Fibroblast of lung (primary cell): Measurements from ENCODE around the gene APOH. TPM values are rescaled to one million over a fixed set of nuclear protein-coding genes. Genes with fewer than 3 reads are reported as not detected.

ENCODE experiments used
- DNase-seq, 2 donors: peaks; one replicate each; pipeline versions ENCODE4 v3.0.0 to v3.0.0-alpha.2; 2010; ENCODE audit warnings: low read depth in 2 of 2
- H2AFZ ChIP-seq: 2 replicates; pipeline ENCODE4 v1.5.1; 2012; ENCODE audit warnings: low read length, control low read depth, inconsistent platforms
- H3K27ac ChIP-seq: 2 replicates; pipeline ENCODE4 v1.5.1; 2011; ENCODE audit warnings: low read length, control low read depth; ENCODE audit not compliant: insufficient read depth
- H3K27me3 ChIP-seq: 2 replicates; pipeline ENCODE4 v1.5.1; 2011; ENCODE audit warnings: mild to moderate bottlenecking, low read length; ENCODE audit not compliant: control insufficient read depth, insufficient read depth
- H3K36me3 ChIP-seq: 2 replicates; pipeline ENCODE4 v1.5.1; 2011; ENCODE audit warnings: low read length; ENCODE audit not compliant: control insufficient read depth, insufficient read depth
- H3K4me1 ChIP-seq: 2 replicates; pipeline ENCODE4 v1.5.1; 2011; ENCODE audit warnings: low read length; ENCODE audit not compliant: control insufficient read depth, insufficient read depth; ENCODE audit errors: extremely low read depth
- H3K4me2 ChIP-seq: 2 replicates; pipeline ENCODE4 v1.5.1; 2011; ENCODE audit warnings: low read length, control low read depth; ENCODE audit not compliant: insufficient read depth; ENCODE audit errors: extremely low read depth
- H3K4me3 ChIP-seq, 4 experiments: fragments of 200-600 bp in 1 of 4; sonication (generic) in 1 of 4; replicated peaks in 1 of 4; 2 replicates each; pipeline ENCODE4 v1.5.1; 2011 to 2016; ENCODE audit warnings: low read length in 4 of 4, low read depth in 3 of 4, mild to moderate bottlenecking in 3 of 4, control low read depth in 2 of 4, inconsistent platforms in 1 of 4, mixed read lengths in 1 of 4; ENCODE audit not compliant: insufficient read depth in 1 of 4; ENCODE audit errors: control extremely low read depth in 1 of 4
- H3K79me2 ChIP-seq: 2 replicates; pipeline ENCODE4 v1.5.1; 2012; ENCODE audit warnings: mild to moderate bottlenecking, low read length, inconsistent platforms; ENCODE audit not compliant: control insufficient read depth, insufficient read depth
- H3K9ac ChIP-seq: 2 replicates; pipeline ENCODE4 v1.5.1; 2011; ENCODE audit warnings: mild to moderate bottlenecking, low read length, control low read depth; ENCODE audit not compliant: insufficient read depth
- H3K9me3 ChIP-seq: 2 replicates; pipeline ENCODE4 v1.5.1; 2012; ENCODE audit warnings: low read depth, low read length; ENCODE audit not compliant: control insufficient read depth, insufficient read depth
- H4K20me1 ChIP-seq: 2 replicates; pipeline ENCODE4 v1.5.1; 2011; ENCODE audit warnings: low read length; ENCODE audit not compliant: control insufficient read depth, insufficient read depth; ENCODE audit errors: extremely low read depth
- CTCF ChIP-seq, 2 donors: IDR thresholded peaks in 1 of 2; conservative IDR thresholded peaks in 1 of 2; 1 replicate in 1 of 2; 2 replicates in 1 of 2; pipeline ENCODE4 v1.5.1; 2011 to 2012; ENCODE audit warnings: low read length in 2 of 2, control low read depth in 1 of 2, inconsistent platforms in 1 of 2, low read depth in 1 of 2, mild to moderate bottlenecking in 1 of 2
- EZH2 ChIP-seq: IDR thresholded peaks from 2 replicates; pipeline ENCODE4 v1.5.1; 2012; ENCODE audit warnings: low read length, control low read depth, mild to moderate bottlenecking; ENCODE audit errors: missing control alignments
- polyA plus RNA-seq, 2 donors: library from polyadenylated mRNA; depleted of rRNA in 1 of 2; stranded (reverse) in 1 of 2; unstranded in 1 of 2; fragments of >200 nt; gene quantifications; 2 replicates each; pipeline ENCODE4 v1.2.1, GENCODE V29; 2011 to 2012; ENCODE audit warnings: missing spikeins in 1 of 2
- total RNA-seq: library from RNA; depleted of rRNA; stranded (reverse); fragments of >200 nt; gene quantifications from 2 replicates; pipeline ENCODE4 v1.2.1, GENCODE V29; 2014

Gene APOH
- total and polyA plus RNA-seq, 2 donors (not counting 1 experiment from before 2014, with no cell fraction given): not detected

- Histone ChIP-seq H2AFZ (no peak overlapping the region), H3K79me2 (peaks cover 3% of the 10 kb centered on the region)
These were observed 43.4 kb downstream of the APOH start for GRCh38 chr17:66185862-66186261.

GRCh38 chr17:66184392-66184791, 44.8 kb downstream of the APOH start:
- Histone ChIP-seq H3K9ac (no peak overlapping the region), H3K79me2 (no peaks in the 10 kb centered on the region), H4K20me1 (no peaks in the 10 kb centered on the region), H2AFZ (no peak overlapping the region), H3K4me2 (no peak overlapping the region), H3K4me3 (no peak overlapping the region), H3K36me3 (no peaks in the 10 kb centered on the region), H3K4me1 (no peaks in the 10 kb centered on the region), H3K27me3 (no peaks in the 10 kb centered on the region), H3K27ac (no peak overlapping the region), H3K9me3 (no peaks in the 10 kb centered on the region)
- no peak for TF ChIP-seq CTCF (conservative IDR thresholded peaks at IDR 0.05 in 1 of 2, IDR thresholded peaks at IDR 0.05 in 1 of 2; ENCODE audit: low read depth in 1 of 2, low read length in 2 of 2)
- TF ChIP-seq EZH2: no peak
- DNase-seq: no peak

More at GRCh38 chr17:66185862-66186261, 43.4 kb downstream of the APOH start:
- H3K27ac ChIP-seq: no peak overlapping the region
- no peak for DNase-seq
- H3K36me3 ChIP-seq: no peaks in the 10 kb centered on the region
- H3K27me3 ChIP-seq: no peaks in the 10 kb centered on the region
- no peak overlapping the region for H3K4me3 ChIP-seq
- no peak overlapping the region for H3K9ac ChIP-seq
- H3K4me2 ChIP-seq: no peak overlapping the region
- no peaks in the 10 kb centered on the region for H4K20me1 ChIP-seq
- no peaks in the 10 kb centered on the region for H3K9me3 ChIP-seq
- no peak for TF ChIP-seq CTCF (conservative IDR thresholded peaks at IDR 0.05 in 1 of 2, IDR thresholded peaks at IDR 0.05 in 1 of 2; ENCODE audit: low read depth in 1 of 2, low read length in 2 of 2)
- no peak for TF ChIP-seq EZH2
- H3K4me1 ChIP-seq: peaks cover 2% of the 10 kb centered on the region

DNA sequence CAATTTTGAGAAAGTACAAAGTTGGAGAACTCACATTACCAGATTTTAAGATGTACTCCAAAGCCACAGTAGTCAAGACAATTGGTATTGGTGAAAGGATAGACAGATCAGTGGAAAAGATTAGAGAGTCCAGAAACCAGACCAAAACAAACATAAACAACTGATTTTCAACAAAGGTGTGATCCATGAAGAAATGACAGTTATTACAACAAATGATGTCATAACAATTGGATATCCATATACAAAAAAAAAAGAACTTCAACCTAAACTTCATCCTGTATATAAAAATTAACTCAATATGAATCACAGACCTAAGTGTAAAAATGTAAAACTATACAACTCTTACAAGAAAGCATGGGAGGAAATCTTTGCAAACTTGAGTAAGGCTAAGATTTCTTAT, 45.7 kb downstream of the APOH start:
- no peak overlapping the region for H2AFZ ChIP-seq
- H3K27me3 ChIP-seq: no peaks in the 10 kb centered on the region
- no peak overlapping the region for H3K4me3 ChIP-seq
- H3K27ac ChIP-seq: no peak overlapping the region
- H4K20me1 ChIP-seq: no peaks in the 10 kb centered on the region
- no peaks in the 10 kb centered on the region for H3K9me3 ChIP-seq
- H3K4me2 ChIP-seq: no peak overlapping the region
- no peaks in the 10 kb centered on the region for H3K79me2 ChIP-seq
- no peak overlapping the region for H3K9ac ChIP-seq
- no peaks in the 10 kb centered on the region for H3K36me3 ChIP-seq
- no peak for TF ChIP-seq CTCF (conservative IDR thresholded peaks at IDR 0.05 in 1 of 2, IDR thresholded peaks at IDR 0.05 in 1 of 2; ENCODE audit: low read depth in 1 of 2, low read length in 2 of 2)
- no peak for TF ChIP-seq EZH2
- DNase-seq: no peak
- no peaks in the 10 kb centered on the region for H3K4me1 ChIP-seq
